Activated T-cell treated with anti-CD3 and anti-CD28 coated beads for 48 hours (primary cell): ENCODE measurements around the gene RAB3C.

Experiments
- DNase-seq: peaks from one replicate; pipeline ENCODE4 v3.0.0-alpha.2; 2020; ENCODE audit warnings: low read depth

Gene RAB3C

GRCh38 chr5:58886315-58887207 is 303.7 kb downstream of the RAB3C start:
- DNase-seq, result peak; percentile 52

GRCh38 chr5:58887311-58887710 is 304.4 kb downstream of the RAB3C start:
- no peak for DNase-seq

GRCh38 chr5:58887721-58888409 is 305.0 kb downstream of the RAB3C start:
- DNase-seq, result no peak

GRCh38 chr5:58890265-58890664 is 307.4 kb downstream of the RAB3C start:
- DNase-seq, result no peak

DNA sequence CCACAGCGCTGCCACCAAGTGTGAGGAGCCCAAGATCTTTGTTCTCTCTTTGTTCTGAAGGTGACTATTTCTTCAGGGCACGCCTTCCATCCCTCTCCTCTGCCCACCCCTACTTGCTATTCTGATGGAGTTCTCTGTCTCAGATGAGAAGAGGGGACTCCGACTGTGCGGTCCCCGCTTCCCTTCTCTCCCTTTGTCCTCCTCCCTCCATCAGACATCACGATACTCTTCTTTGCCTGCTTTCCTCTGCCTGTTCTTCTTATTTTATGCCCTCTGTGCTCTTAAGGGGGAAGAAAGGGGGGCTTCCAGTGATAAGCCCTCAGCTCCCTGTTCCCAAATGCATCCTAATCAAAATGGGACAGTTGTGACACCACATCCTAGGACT is 307.8 kb downstream of the RAB3C start:
- DNase-seq, result no peak

DNA sequence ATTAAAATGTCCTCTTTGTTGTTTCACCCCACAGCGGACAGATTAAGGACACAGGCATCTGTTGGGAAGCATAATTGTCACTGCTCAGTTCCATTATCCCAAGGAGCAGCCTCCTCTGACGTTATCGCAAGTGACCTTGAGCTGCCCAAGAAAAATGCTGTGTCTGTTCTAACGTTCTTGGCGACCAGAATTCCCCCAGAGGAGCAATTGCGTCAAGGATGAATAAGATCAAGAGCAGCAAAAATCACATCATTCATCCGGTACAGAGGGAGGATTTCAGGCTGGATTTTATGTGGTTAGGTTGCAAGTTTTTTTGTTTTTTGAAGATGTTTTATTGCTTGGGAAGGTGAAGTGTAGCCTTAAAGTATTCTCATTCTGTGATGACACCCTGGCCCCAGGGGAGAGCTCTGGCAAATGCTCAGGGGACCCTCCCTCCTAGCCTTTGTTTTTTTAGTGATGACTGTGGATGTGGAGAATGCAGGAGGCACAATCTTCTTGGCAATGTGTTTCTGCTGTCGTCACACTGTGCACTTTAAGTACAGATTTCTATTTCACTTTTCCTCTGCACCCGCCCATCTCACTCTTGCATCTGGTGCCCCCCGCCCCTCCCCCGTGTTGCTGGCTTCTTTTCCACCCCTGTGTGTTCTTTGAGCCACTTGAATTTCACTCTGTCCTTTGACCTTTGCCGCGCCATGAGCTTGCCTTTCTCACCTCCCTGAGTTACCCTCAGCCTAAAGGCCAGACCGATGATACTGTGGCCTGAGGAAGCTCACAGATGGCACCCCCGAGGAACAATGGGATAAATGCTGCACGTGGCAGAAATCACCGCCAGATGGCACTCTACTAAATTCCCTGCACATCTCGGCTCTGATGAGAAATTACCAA is 308.5 kb downstream of the RAB3C start:
- peak; percentile 46 for DNase-seq

- DNase-seq, result no peak
Measured at GRCh38 chr5:58891971-58892343, 309.1 kb downstream of the RAB3C start.

DNA sequence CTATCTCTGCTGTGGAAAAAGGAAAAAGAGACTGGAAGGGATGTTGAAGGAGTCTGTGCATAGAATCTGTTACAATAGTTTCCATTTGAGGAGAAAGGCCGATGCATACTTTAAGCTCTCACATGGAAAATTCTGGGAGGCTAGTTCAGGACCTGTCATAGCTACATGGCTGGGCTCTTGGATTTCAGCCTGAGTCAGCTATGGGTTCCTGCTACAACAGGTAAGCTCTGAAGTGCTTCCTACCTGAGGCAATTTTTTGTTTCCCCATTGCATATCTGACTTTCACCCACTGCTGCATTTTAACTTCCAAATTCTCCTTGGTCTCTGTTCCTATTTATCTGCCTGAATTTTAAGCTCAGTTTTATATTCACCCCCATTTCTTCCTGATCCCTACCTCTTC is 310.7 kb downstream of the RAB3C start:
- DNase-seq, result no peak

- no peak for DNase-seq
Measured at GRCh38 chr5:58898006-58898405, 315.1 kb downstream of the RAB3C start.

DNA sequence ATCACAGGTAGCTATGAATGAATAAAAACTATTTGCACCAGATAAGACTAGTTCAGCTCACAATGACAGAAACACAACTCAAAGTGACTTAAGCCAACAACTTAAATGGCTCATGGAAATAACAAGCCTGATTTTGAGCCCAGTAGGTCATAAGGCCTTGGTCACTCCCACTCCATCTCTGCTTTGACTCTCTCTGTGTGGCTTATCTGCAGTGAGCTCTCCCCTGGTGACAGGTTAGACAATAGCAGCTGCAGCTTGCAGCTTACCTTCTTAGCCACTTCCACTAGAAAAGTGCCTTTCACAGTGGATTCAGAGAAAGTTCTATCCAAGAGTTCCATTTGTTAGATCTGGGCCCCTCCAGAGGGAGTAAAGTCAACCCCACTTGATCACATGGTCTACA is 315.7 kb downstream of the RAB3C start:
- no peak for DNase-seq

DNA sequence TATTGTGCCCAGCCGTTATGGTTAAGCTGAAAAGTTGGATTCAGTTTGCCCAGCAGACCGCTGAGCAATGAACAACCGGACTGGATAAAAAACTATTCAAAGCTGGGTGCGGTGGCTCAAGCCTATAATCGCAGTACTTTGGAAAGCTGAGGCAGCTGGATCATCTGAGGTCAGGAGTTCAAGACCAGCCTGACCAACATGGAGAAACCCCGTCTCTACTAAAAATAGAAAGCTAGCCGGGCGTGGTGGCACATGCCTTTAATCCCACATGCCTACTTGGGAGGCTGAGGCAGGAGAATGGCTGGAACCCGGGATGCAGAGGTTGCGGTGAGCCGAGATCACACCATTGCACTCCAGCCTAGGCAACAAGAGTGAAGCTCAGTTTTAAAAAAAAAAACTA is 318.4 kb downstream of the RAB3C start:
- no peak for DNase-seq

- no peak for DNase-seq
Measured at GRCh38 chr5:58902305-58902704, 319.4 kb downstream of the RAB3C start.

DNA sequence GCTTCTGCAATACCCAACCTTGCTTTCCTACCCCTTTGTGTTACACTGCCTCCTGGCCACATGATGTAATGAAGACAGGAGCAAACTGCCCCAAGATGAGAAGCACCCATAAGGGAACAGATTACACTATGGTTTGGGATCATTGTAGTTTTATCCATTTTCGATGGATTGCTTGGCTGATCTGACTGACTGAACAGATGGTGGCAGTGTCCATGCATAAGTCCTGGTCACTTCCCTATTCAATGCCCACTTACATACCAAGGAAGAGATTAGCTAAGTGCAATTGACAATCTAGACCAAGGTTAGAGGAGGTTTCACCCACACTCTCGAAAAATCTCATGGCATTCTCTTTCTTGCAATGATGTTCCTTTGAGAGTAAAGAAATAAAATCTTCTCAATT is 319.9 kb downstream of the RAB3C start:
- no peak for DNase-seq

- DNase-seq, result no peak
Measured at GRCh38 chr5:58904737-58905136, 321.9 kb downstream of the RAB3C start.

- DNase-seq, result no peak
Measured at GRCh38 chr5:58905944-58906343, 323.1 kb downstream of the RAB3C start.
